ENCODE results near the gene GATA2.

Gene GATA2

DNA sequence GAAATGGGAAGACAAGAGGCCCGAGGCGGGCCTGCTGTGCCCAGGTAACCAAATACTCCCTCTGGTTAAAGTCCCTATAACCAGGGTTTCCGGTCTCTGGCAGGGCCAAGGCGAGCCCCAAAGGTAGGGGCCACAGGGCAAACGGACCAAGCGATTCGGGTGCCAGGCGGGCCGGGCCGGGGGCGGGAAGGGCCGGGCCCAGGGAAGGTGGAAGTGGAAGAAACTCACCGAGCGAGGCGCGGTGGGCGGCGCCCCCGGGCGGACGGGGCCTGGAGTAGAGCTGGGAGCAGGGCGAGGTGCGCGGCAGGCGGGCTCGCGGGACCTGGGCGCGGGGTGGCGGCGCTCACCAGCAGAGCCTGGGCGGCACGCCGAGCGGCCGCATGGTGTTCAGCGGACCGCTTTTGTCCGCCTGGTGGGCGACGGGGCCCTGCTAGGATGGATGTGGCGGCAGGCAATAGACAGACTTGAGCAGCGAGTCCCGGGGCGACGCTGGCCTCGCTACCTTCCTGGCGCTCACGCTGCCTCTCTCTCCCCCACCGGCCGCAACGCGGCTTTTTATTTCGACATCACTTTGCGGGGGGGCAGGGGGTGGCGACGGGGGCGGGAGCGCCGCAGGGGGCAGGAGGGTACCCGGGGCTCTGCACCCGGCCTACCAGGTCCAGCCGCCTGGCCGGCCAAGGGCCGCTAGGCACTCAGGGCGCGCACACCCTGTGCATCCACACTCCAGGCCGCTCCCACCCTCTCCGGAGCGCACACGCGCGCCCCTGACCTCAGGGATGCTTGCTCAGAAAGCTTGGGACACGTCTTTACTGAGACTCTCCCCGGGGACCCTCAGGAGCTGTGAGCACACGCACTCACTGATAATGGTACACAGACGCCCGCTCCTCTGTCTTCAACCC, at the start of gene GATA2:
GATA2 (minus strand) TSS at position 531 of the 899 bp plus-strand sequence. CDS start 6,170 bp downstream, outside the sequence.
- no peak for TF ChIP-seq TAF1 (IDR thresholded peaks at IDR 0.05; ENCODE audit: low read depth)
- TF ChIP-seq TEAD4 (IDR thresholded peaks at IDR 0.05), result no peak

DNA sequence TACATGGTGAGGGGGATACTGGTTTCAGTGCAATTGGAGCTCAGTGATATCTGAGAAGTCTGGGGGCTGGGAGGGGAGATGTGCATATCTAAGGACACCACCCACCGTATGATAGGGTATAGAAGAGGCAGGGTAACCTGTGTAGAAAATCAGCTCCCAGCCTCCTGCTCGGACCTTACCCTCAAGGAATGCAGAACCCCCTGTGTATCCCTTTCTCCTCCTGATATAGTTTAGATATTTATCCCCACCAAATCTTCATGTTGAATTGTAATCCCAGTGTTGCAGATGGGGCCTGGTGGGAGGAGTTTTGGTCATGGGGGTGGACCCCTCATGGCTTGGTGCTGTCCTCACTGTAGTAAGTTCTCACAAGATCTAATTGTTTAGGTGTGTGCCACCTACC, 48.2 kb upstream of the GATA2 start:
- TF ChIP-seq, protein P1, sequence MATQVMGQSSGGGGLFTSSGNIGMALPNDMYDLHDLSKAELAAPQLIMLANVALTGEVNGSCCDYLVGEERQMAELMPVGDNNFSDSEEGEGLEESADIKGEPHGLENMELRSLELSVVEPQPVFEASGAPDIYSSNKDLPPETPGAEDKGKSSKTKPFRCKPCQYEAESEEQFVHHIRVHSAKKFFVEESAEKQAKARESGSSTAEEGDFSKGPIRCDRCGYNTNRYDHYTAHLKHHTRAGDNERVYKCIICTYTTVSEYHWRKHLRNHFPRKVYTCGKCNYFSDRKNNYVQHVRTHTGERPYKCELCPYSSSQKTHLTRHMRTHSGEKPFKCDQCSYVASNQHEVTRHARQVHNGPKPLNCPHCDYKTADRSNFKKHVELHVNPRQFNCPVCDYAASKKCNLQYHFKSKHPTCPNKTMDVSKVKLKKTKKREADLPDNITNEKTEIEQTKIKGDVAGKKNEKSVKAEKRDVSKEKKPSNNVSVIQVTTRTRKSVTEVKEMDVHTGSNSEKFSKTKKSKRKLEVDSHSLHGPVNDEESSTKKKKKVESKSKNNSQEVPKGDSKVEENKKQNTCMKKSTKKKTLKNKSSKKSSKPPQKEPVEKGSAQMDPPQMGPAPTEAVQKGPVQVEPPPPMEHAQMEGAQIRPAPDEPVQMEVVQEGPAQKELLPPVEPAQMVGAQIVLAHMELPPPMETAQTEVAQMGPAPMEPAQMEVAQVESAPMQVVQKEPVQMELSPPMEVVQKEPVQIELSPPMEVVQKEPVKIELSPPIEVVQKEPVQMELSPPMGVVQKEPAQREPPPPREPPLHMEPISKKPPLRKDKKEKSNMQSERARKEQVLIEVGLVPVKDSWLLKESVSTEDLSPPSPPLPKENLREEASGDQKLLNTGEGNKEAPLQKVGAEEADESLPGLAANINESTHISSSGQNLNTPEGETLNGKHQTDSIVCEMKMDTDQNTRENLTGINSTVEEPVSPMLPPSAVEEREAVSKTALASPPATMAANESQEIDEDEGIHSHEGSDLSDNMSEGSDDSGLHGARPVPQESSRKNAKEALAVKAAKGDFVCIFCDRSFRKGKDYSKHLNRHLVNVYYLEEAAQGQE (IDR thresholded peaks at IDR 0.05; ENCODE audit: low read depth), result no peak
- TF ChIP-seq YY1 (IDR thresholded peaks at IDR 0.05; ENCODE audit: low read depth) (no peak), EP300 (IDR thresholded peaks at IDR 0.05; ENCODE audit: borderline replicate concordance) (no peak), RAD21 (IDR thresholded peaks at IDR 0.05; ENCODE audit: low read depth) (no peak), TAF1 (IDR thresholded peaks at IDR 0.05; ENCODE audit: low read depth) (no peak), NFIC (IDR thresholded peaks at IDR 0.05) (no peak), EGR1 (IDR thresholded peaks at IDR 0.05) (no peak), ZBTB7A (IDR thresholded peaks at IDR 0.05; ENCODE audit: low read depth) (no peak), CREB1 (IDR thresholded peaks at IDR 0.05; ENCODE audit: low read depth) (no peak), TCF12 (IDR thresholded peaks at IDR 0.05; ENCODE audit: low read depth) (no peak), TEAD4 (IDR thresholded peaks at IDR 0.05) (no peak), CEBPB (IDR thresholded peaks at IDR 0.05) (no peak), FOXM1 (IDR thresholded peaks at IDR 0.05; ENCODE audit: borderline replicate concordance, low read depth) (no peak)
- TF ChIP-seq, protein P2, sequence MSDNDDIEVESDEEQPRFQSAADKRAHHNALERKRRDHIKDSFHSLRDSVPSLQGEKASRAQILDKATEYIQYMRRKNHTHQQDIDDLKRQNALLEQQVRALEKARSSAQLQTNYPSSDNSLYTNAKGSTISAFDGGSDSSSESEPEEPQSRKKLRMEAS (IDR thresholded peaks at IDR 0.05), result no peak
- TF ChIP-seq, protein P3, sequence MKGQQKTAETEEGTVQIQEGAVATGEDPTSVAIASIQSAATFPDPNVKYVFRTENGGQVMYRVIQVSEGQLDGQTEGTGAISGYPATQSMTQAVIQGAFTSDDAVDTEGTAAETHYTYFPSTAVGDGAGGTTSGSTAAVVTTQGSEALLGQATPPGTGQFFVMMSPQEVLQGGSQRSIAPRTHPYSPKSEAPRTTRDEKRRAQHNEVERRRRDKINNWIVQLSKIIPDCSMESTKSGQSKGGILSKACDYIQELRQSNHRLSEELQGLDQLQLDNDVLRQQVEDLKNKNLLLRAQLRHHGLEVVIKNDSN (IDR thresholded peaks at IDR 0.05), result no peak

DNA sequence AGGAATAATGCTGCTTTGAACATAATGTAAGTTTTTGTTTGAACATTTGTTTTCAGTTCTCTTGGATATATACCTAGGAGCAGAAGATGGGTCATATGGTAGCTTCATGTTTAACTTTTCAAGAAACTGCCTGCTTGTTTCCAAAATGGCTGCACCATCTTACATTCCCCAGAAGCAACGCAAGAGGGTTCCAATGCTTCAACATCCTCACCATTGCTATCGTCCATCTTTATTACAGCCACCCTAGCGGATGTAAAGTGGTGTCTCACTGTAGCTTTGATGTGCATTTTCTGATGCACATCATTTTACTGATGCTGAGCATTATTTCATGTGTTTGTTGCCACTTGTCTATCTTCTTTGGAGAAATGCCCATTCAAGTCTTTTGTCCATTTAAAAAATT, 46.4 kb upstream of the GATA2 start:
- TF ChIP-seq, protein P1 (IDR thresholded peaks at IDR 0.05; ENCODE audit: low read depth), result no peak
- no peak for TF ChIP-seq TCF12 (IDR thresholded peaks at IDR 0.05; ENCODE audit: low read depth)
- TF ChIP-seq, protein P2 (IDR thresholded peaks at IDR 0.05), result no peak
- no peak for TF ChIP-seq TAF1 (IDR thresholded peaks at IDR 0.05; ENCODE audit: low read depth)
- TF ChIP-seq EGR1 (IDR thresholded peaks at IDR 0.05), result no peak
- no peak for TF ChIP-seq RAD21 (IDR thresholded peaks at IDR 0.05; ENCODE audit: low read depth)
- TF ChIP-seq TEAD4 (IDR thresholded peaks at IDR 0.05), result no peak
- TF ChIP-seq FOXM1 (IDR thresholded peaks at IDR 0.05; ENCODE audit: borderline replicate concordance, low read depth), result no peak
- TF ChIP-seq ZBTB7A (IDR thresholded peaks at IDR 0.05; ENCODE audit: low read depth), result no peak
- no peak for TF ChIP-seq YY1 (IDR thresholded peaks at IDR 0.05; ENCODE audit: low read depth)
- no peak for TF ChIP-seq CEBPB (IDR thresholded peaks at IDR 0.05)
- no peak for TF ChIP-seq NFIC (IDR thresholded peaks at IDR 0.05)
- TF ChIP-seq, protein P3 (IDR thresholded peaks at IDR 0.05), result no peak
- no peak for TF ChIP-seq EP300 (IDR thresholded peaks at IDR 0.05; ENCODE audit: borderline replicate concordance)

DNA sequence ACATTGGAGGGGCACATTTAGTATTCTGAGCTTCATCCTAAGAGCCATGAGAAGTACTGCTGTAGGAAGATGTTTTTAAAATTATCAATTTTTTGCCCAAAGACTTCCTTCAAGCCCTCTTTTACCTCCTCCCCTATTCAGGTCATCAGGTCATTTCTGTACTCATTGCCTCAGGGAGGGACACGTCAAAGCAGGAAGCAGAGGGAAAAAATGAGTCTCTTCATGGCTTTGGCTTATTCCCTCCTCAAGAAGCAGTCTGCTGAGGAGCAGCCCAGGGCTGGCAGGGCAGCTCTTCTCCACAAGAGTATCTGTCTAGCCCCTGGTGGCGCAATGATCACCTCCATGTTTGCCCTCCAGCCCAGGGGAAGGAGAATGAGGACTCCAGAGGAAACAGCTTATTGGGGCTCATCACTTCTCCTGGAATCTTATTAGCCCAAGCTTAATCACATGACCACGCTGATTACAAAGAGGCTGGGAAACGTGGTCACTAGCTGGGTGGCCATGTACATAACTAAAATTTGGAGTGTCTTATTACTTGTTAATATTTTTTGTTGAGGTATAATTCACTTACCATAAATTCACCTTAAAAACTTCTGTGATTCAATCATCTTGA, 44.2 kb upstream of the GATA2 start:
- TF ChIP-seq TCF12 (IDR thresholded peaks at IDR 0.05; ENCODE audit: low read depth), result no peak

DNA sequence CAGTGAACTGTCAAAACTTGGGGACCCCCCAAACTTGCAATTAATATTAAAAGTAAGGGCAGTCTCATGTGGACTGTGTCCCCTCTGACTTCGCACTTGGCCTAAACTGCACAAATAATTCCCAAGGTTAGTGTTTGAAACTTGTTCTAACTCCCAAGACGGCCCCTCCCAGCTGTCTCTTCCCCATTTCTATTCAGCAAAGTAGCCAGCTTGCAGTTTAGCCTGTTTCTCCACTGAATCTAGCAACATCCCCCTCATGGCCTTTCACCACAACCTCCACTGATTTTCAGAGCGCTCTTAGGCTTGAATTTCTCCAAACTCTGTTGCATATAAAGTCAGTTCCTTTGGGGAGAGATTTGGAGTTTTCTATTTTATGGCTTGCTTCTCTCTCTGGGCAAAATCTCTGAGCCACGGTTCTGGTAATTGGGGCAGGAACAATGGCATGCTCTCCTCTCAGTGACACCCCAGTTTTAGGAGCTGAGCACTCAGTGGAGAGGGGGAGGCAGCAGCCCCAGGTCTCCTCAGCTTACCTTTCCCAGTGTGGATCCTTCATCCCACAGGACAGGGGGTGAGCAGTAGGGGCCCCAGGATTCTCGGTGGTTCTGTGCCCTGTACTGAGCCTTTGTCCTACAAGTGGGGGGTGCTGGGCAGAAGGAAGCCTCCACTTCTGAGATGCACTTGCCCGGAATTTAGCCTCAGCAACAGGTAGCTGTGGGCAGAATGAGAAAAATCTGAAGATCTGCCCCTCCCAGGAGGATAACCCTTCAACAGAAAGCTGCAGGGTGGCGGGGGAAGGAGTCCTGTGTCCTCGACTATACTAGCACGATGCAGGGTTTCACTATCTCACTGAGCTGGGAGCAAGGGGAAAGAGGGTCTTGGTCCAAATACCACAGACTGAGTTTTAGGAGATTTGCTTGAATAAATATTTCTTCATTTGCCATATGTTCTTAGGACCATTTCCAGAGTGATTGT, 39.3 kb upstream of the GATA2 start:
- TF ChIP-seq NFIC (IDR thresholded peaks at IDR 0.05), result no peak
- no peak for TF ChIP-seq RAD21 (IDR thresholded peaks at IDR 0.05; ENCODE audit: low read depth)
- no peak for TF ChIP-seq TAF1 (IDR thresholded peaks at IDR 0.05; ENCODE audit: low read depth)
- TF ChIP-seq, protein P3 (IDR thresholded peaks at IDR 0.05), result no peak
- no peak for TF ChIP-seq YY1 (IDR thresholded peaks at IDR 0.05; ENCODE audit: low read depth)
- TF ChIP-seq, protein P2 (IDR thresholded peaks at IDR 0.05), result no peak
- TF ChIP-seq TCF12 (IDR thresholded peaks at IDR 0.05; ENCODE audit: low read depth), result no peak
- no peak for TF ChIP-seq EP300 (IDR thresholded peaks at IDR 0.05; ENCODE audit: borderline replicate concordance)
- TF ChIP-seq FOXM1 (IDR thresholded peaks at IDR 0.05; ENCODE audit: borderline replicate concordance, low read depth), result no peak
- TF ChIP-seq, protein P1 (IDR thresholded peaks at IDR 0.05; ENCODE audit: low read depth), result no peak
- TF ChIP-seq CEBPB (IDR thresholded peaks at IDR 0.05), result no peak
- no peak for TF ChIP-seq EGR1 (IDR thresholded peaks at IDR 0.05)
- no peak for TF ChIP-seq TEAD4 (IDR thresholded peaks at IDR 0.05)
- no peak for TF ChIP-seq ZBTB7A (IDR thresholded peaks at IDR 0.05; ENCODE audit: low read depth)
- TF ChIP-seq CREB1 (IDR thresholded peaks at IDR 0.05; ENCODE audit: low read depth), result no peak
